HG03521 (cell line): ENCODE data around the gene PBX4.

Source experiments
- ATAC-seq: cut with Tn5 transposase; IDR thresholded peaks from one replicate; pipeline ENCODE4 v1.9.1; 2021; ENCODE audit warnings: mild to moderate bottlenecking, moderate library complexity; ENCODE audit not compliant: unreplicated experiment

The PBX4 gene

DNA sequence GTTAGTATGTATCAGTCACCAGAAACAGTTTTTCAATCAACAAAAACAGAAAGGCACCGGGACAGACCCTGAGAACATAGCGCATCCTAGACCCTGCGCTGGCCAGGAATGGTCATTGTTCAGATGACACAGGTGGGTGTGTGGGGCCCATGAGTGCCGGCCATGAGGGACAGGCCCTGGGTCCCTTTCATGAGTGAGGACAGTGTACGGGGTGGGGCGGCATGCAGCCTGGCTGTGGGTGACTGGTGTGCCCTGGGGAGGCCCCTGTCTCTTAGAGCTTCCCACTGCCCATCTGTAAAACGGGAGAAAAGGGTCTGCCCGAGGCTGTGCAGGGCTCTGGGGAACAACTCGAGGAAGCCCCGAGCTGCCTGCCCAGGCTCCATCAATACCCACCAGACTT, 25.8 kb downstream of the PBX4 start:
- no peak for ATAC-seq

DNA sequence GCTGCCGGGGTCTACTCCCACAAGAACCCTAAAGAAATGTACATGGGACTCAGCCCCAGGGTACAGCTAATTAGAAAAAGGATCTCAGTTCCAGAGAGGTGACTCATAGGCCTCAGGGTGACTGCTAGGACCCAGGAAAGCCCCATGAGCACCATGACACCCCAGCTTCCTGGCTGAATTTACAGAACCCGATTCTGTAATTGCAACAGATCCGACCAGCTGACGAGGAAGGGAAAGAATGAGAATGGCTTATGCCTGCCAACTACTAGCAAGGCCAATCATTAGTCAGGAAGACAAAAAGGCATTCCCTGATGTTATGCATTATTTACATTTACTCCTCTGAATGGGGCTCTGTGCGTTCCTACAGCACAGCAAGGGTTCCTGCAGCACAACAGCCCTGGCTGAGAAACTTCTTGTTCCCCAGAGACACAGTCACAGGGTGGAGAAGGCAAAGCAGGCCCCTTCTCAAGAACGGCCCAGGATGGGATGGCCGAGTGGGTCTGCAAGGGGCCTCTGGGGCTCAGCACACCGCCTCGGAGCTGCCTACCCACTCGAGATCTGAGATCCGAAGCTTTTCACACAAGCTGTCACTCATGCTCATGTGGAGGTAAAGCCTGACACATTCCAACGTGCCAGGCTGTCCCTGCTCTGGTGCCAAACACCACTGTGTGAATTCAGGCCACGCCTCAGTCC, 27.2 kb downstream of the PBX4 start:
- ATAC-seq = no peak

DNA sequence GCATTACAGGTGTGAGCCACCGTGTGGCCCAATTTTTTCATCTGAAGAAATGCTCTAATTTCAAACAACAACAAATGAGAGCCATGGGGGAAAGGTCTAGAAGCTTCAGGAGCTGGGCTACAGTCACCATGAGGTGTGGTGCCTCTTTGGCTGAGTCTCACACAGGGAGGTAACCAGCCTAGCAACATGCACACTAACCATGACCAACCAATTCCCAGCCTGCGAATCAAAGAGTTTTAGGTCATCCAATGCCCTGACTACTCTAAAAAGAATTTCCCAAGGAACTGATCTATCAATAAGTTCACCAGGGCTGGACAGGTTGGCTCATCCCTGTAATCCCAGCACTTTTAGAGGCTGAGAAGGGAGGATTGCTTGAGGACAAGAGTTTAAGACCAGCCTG, 29.9 kb downstream of the PBX4 start:
- no peak for ATAC-seq

DNA sequence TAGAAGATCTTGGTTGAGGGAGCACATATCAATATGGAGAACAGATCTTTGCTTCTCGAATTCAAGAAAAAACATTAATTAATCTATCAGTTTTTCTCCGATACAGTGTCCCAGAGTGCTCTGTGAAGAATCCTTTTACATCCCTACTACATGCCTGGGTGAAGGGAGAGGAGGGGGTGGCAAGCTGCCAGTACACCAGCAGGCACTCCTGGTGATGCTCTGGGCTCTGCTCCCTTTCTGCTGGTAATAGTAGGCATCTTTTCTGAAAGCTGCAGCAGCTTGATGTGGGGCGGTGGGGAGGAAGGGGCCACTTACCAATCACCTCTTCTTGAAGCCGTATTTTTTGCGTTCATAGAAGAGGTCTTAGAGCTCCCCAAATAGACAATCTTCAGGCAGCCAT, 30.7 kb downstream of the PBX4 start:
- ATAC-seq = no peak

DNA sequence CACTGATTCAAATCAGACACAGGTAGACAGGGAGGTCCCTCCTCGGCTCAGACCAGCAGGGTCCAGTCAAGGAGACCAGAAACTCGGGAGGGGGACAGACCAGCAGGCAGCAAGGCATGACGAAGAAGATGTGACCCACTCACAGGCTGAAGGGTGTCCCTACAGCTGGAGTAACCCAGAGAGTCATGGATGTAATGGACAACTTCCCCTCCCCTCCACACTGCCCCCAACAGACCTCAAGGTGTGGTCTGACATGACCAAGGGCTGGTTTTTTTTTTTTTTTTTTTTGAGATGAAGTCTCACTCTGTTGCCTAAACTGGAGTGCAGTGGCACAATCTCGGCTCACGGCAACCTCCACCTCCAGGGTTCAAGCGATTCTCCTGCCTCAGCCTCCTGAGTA, 34.1 kb downstream of the PBX4 start:
- no peak for ATAC-seq

DNA sequence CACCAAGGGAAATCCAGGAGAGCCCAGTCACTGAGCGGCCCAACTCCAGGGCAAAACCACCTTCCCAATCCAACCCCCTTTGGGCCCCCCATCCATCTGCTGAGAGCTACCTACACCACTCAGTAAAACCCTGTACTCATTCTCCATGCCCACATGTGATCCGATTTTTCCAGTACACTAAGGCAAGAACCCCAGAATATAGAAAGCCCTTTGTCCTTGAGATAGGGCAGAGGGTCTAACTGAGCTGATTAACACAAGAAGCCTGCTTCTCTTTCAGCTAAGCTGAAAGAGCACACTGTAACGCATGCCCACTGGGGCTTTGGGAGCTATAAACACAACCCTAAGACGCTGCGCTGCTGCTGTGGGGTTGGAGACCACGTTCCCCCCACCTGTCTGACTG, 36.0 kb downstream of the PBX4 start:
- no peak for ATAC-seq

DNA sequence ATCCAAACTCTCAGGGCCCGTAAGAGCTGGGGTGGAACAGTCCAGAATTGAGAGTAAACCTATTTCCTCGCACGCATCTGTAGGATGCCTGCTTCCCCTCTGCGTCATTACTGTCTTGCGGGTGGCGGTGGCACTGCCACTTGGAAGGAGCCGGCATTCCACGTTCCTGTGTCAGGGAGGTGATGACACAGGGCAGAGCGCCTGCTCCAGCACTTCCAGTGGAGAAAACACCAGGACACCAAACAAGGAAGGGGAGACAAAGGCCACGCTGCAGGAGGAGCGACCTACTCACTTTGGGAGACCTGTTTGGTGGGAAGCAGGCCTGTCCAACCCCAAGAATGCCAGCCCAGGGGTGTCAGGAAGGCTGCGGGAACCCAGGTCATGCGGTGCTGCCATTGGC, 37.1 kb downstream of the PBX4 start:
- no peak for ATAC-seq

DNA sequence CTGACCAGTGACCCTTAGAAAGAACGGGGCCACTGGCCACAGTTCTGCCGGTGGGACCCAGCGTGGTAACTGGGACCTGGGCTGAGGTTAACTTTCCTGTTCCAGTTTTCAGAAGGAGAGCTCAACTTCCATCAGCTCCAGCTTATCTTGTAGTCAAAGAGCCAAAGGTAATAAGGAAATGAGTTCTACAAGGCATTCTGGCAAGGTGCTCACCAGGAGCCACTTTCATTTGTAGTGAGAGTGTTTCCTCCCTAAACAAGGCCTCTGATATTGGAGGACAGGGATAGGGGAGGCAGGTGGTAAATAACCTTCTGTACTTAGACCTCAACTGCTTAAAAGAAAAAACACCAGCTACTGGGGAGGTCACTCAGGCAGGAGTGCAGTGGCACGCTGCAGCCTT, 38.1 kb downstream of the PBX4 start:
- no peak for ATAC-seq

DNA sequence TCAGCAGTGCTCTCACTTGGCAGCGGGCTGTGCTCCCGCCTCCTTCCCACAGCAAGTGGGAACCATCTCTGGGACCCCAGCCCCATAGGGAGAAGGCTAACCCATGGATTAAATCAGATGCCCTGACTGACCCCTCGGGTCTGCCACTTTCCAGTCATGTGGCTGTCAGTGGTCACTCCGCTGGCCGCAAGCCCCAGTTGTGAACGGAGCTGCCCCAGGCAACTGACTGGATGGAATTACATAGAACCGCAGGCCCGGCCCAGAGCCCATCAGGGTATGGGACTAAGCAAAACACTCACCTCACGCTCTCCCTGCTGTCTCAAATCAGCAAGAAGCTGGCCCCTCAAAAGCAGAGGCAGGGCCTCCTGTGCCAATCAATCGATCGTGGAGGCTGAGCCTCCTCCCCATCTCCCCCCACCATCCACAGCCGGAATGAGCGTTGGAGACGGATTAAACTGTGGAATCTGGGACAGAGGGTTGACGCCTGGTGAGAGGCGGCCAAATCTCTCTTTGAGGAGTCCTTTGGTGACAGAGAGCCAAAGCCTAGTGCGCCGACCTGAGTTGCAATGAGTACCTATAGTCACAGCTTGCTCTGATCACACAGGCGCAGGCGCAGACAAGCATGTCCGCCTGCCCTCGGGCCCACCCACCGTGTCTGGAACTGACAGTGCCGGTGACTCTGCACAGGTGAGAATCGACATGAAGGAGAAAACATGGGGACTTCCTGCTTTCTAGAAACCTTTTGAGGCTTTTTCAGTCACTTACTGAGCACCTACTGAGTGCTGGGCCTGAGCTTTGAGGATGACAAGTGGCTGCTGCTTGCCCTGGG, 38.7 kb downstream of the PBX4 start:
- no peak for ATAC-seq

DNA sequence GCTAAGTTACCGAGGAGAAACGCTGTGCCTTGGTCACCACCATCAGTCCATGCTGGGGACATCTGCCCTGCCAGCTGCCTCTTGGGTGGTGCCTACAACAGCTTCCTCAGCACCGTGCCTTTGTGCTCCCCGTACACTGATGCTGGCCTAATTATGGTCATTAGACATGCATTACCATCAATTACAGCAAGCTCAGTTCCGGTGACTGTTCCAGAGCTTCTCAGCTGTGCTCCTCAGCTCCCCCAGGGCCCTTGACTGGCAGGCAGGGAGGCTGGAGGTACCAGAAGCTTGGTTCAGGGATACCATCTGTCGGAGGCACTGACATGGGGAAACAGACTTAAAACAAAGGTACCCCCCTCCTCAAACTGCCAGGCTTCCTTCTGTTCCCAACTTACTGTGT, 40.2 kb downstream of the PBX4 start:
- no peak for ATAC-seq

DNA sequence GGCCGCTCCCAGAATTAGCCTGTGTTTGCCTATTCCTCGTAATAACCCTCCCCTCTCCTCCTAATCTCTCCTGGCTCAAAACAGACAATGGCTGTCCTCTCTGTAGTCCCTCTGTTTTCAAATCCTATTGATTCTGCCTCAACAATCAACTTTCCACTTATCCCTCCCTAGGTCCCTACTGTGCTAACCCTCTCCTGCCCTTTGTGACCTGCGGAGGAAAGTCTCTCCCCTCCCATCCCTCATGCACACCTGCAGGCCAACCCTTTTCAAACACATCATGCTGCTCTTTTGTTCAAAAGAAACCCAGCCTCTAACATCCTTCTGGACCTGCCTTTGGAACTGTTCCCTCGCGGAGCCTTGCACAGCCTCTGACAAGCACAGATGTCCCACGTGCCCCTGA, 43.1 kb downstream of the PBX4 start:
- no peak for ATAC-seq

DNA sequence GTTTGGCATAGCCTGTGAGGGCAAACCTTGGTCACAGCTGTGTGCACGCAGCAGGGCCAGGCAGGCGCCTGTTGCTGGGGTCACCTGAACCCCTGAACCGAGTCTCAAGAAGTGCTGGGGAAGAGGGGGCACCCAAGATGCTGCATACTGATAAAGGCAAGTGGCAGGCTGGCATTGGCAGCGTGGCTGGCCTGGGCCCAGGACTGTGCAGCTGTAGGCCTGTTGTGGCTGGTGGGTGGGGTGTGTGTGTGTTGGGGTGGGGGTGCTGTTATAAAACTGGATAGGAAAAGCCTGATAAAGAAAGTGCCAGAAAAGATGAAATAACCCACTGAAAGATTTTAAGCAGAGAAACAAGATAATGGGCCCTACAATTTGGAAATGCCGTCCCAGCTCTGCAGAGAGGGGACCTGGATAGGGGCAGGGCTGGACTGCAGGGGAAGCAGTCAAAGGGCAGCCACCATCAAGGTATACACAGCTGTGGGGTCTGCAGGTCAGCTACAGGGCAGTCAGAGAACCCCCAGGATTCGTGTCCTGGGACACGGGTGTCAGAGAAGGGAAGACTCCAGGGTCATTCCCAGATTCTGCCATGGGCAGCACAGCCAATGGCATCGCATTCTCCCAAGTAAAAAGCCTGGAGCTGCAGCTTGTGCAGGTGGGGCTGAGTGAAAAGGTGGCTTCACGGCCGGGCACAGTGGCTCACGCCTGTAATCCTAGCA, 47.3 kb downstream of the PBX4 start:
- no peak for ATAC-seq

DNA sequence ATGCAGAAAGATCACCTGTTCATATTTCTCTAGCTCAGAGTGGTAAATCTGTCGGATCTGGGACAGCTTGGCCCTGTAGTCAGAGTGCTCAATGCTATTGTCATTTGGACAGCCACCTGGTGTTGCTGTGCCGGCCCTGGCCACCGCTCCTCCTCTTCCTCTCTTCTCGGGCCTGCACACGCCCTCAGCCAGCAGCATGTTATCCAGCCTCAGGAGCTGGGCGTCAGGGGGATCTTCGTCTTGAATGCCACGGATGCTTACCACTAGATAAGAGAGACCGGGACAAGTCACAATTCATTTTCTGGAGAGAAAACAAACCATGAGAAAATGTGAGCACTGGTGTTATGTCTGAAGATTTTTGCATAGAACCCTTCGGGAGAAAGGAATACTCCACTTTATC, 47.9 kb downstream of the PBX4 start:
- no peak for ATAC-seq

DNA sequence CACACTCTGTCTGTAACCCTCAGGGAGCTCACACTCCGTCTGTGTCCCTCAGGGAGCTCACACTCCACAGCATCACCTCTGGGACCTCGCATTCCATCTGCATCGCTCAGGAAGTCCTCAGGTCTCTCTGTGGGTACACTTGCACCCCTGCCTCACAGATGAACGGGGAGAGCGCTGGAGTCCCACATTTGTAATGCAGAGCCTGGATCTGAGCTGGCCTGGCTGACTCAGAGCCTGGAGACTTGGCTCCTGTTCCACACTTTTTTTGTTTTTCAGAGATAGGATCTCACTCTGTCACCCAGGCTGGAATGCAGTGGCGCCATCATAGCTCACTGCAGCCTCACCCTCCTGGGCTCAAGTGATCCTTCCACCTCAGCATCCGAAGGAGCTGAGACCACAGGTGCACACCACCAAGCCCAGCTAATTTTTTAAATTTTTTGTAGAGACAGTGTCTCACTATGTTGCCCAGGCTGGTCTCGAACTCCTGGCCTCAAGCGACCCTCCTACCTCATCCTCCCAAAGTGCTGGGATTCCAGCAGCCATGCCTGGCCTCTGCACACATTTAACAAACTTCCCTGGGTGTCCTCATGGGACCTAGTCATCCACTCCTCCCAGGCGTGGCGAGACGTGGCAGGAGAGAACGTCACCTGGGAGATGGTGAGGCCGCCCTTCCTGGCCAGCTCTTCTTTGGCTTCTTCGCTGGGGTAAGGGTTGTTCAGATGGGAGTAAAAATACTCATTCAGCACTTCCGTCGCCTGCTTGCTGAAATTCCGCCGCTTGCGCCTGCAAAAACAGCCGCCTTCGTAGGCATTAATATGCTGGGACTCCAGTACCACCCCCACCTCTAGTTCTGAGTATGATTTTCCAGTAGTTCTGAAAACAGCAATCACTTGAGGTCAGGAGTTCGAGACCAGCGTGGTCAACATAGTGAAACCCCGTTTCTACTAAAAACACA, 49.4 kb downstream of the PBX4 start:
- no peak for ATAC-seq

DNA sequence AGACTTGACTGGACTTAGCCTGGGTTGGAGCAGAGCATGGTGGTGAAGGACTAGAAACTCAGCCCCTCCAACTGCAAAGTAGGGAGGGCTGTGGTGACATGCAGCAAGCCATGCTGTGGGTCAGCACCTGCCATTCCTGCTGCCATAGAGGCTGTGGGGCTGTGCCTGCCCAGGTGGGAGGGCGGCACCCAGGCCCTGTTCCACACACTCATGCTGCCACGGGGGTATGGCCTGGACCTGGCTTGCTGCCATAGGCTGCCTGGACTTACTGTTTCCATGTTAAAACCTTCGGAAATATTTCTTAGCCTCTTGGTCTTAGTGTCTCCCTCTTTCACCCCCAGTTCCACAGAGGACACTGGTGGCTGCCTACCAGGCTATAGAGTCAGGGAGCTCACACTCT, 51.1 kb downstream of the PBX4 start:
- ATAC-seq = no peak

DNA sequence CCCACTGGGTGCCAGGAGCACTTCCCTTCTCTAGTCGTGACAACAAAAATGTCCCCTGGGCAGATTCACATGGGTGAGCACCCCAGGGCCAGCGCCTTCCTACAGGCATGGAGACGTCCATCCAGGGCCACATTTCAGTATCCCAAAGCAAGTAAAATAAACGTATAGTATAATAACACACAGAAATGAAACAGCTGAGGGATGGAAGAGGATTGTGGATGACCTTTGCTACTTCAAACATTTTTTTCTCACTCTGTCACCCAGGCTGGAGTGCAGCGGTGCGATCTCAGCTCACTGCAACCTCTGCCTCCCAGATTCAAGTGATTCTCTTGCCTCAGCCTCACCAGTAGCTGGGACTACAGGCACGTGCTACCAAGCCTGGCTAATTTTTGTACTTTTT, 52.2 kb downstream of the PBX4 start:
- ATAC-seq = no peak

DNA sequence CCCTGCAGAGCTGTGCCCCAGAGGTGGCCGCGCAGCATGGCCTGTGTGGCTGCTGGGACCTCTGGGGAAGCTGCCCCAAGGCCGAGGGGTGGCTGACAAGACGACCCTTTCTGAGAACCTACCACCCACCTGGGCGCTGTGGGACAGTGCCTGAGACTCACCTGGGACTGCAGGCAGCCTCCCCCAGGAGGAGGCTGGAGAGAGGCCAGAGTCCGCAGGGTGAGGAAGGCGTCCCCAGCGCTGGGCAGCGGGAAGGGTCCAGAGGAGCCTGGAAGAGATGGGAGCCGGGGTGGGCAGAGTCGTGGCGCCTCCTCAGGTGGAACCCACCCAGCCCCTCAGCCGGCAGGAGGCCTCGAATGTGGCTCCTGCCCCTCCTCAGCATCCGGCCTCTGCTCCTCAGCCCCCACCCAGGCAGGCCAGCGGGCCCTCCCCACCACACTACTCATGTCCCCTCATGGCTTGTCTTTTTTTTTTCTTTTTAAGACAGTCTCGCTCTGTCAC, 55.1 kb downstream of the PBX4 start:
- ATAC-seq = no peak

DNA sequence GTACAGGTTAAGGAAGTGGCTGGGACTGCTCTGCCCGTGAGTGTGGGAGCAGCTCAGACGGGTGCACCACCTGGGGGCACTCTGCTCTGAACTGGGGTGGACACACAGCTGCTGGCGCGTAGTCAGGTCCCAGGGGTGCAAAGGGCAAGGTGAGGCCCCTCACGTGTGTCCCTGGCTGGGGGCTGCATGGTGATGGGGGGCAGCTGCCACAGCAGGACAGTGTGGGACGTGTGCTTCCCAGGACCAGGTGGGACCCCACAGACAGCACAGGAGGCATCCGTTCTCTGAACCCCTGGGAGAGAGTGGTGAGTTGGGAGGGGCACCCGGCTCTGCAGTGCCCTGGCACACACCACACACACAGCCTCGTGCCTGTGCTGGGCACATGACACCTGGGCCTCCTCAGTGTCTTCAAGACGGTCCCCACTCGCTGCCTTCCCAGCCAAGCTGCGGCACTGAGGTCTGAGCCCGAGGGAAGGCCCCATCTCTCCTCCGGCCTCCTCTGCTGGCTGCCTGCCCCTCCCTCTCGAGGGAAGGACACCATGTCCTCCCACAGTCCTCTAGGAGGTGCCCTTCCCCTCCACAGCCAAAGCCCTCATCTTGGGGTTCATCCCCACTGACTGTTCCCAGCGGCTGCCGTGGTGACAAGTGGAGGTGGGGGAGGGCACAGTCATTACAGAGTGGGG, 55.7 kb downstream of the PBX4 start:
- no peak for ATAC-seq

DNA sequence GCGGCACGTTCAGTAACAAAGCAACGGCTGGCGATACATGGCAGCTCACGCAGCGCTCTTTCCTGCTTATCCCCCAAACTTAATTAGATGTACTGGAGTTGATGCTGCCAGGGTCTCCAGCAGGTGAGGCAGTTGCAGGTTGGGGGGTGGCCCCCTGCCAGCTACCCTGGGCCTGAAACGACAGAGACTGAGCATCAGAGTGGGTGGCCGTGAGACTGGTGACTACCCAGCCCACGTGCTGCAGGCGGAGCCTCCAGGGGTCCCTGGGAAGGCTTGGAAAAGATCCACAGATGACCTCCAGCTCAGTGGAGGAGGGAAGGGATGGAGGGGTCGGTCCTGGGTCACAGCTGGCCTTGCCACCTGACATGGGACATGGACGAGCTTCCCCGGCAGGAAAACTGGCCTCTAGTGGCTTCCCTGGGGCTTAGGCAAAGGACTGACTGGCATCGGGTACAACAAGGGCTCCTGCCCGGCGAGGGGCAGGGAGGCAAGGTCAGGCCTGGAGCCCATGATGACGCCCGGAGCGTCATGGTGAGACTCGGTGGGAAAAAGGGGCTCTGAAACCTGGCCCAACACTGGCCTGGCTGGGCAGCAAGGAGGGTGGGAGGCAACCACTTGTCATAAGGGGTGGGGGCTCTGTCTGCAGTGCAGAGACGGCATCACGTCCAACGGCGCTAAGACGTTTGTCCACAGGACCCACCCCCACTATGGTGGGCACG, 56.4 kb downstream of the PBX4 start:
- no peak for ATAC-seq
